Activated naive CD4-positive, alpha-beta T cell (primary cell): ENCODE data around the gene SERF1A.
"Not testable (repeated sequence)": the region's sequence is repeated elsewhere in the genome, so short reads cannot be mapped to it uniquely, and the experiment has no call there.

Experiments used
- DNase-seq, 4 experiments: peaks; one replicate each; lab custom pipeline; 2025; lab: John Stamatoyannopoulos, UW

SERF1A gene

GRCh38 chr5:70900533-70901271 lies at the start of gene SERF1A:
TSS of gene SERF1A (plus strand) at chr5:70900669. CDS start at chr5:70900870, 201 bp downstream.
- DNase-seq = not testable (repeated sequence)

GRCh38 chr5:70866778-70867177 lies 33.7 kb upstream of the SERF1A start:
- not testable (repeated sequence) for DNase-seq

GRCh38 chr5:70870626-70871025 lies 29.8 kb upstream of the SERF1A start:
- DNase-seq = not testable (repeated sequence)

GRCh38 chr5:70896076-70896475 lies 4.4 kb upstream of the SERF1A start:
- DNase-seq = not testable (repeated sequence)

GRCh38 chr5:70901272-70901571 lies 753 bp downstream of the SERF1A start:
- DNase-seq = not testable (repeated sequence)

- not testable (repeated sequence) for DNase-seq
These were observed 6.2 kb downstream of the SERF1A start for GRCh38 chr5:70906624-70907023.

- not testable (repeated sequence) for DNase-seq
These were observed 16.4 kb downstream of the SERF1A start for GRCh38 chr5:70916829-70917228.

- DNase-seq = not testable (repeated sequence)
These were observed 24.7 kb downstream of the SERF1A start for GRCh38 chr5:70925211-70925562.

GRCh38 chr5:70931709-70932368 lies 31.4 kb downstream of the SERF1A start:
- not testable (repeated sequence) for DNase-seq

- not testable (repeated sequence) for DNase-seq
These were observed 32.1 kb downstream of the SERF1A start for GRCh38 chr5:70932560-70932959.

GRCh38 chr5:70953068-70953467 lies 52.6 kb downstream of the SERF1A start:
- DNase-seq = not testable (repeated sequence)
